ENCODE data around the gene RGPD6.
"Not testable (repeated sequence)": the region's sequence is repeated elsewhere in the genome, so short reads cannot be mapped to it uniquely, and the experiment has no call there.

Gene RGPD6

DNA sequence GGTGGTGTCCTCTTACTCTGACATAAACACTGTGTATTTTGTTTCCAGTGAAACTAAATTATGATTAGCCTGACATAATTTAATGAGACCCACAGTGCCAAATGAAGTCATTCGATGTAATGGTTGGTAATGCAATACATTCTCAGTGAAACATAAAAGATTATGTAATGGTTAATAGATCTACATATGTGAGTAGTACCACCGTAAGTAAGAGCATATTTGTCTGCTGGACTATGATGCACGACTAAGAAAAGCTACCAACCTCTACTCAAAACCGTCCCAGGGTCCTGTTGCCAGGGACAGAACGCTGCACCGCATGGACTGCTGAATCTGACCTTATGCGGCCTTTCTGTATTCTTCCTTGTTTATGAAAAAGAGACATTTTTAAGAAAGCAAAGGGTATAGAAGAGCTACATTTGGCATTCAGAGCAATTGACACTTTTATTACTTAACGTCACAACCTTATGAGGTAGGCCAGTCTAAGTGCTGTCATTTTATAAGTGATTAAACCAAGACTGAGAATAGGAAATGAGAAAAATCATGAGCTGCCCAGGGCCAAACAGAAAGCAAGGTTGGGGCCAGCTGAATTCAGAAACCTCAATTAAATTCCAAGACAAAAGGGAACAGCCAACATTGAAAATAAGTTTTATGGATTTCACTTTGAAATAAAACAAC lies 27.0 kb upstream of the RGPD6 start:
- not testable (repeated sequence) for H3K79me2 ChIP-seq (ENCODE audit: control insufficient read depth, low read length); H3K4me1 ChIP-seq (ENCODE audit: control insufficient read depth, low read length); H3F3A ChIP-seq (ENCODE audit: control insufficient read depth, insufficient read depth); H3K9me3 ChIP-seq (ENCODE audit: control insufficient read depth, insufficient read depth, low read length); H3K9me2 ChIP-seq (replicated peaks; ENCODE audit: control insufficient read depth, low read length); H3K36me3 ChIP-seq (ENCODE audit: control insufficient read depth, low read length); H3K27me3 ChIP-seq (ENCODE audit: control insufficient read depth, low read length); H3K27ac ChIP-seq (ENCODE audit: low read depth, low read length); H4K20me1 ChIP-seq (ENCODE audit: control insufficient read depth, insufficient read depth, low read depth, low read length); H3K4me2 ChIP-seq (ENCODE audit: low read length); H3K4me3 ChIP-seq (ENCODE audit: low read length)

- not testable (repeated sequence) for H3K27me3 ChIP-seq (ENCODE audit: control insufficient read depth, low read length); H4K20me1 ChIP-seq (ENCODE audit: control insufficient read depth, insufficient read depth, low read depth, low read length); H3K9me3 ChIP-seq (ENCODE audit: control insufficient read depth, insufficient read depth, low read length); H3F3A ChIP-seq (ENCODE audit: control insufficient read depth, insufficient read depth); H3K27ac ChIP-seq (ENCODE audit: low read depth, low read length); H3K36me3 ChIP-seq (ENCODE audit: control insufficient read depth, low read length); H3K9me2 ChIP-seq (replicated peaks; ENCODE audit: control insufficient read depth, low read length); H3K4me2 ChIP-seq (ENCODE audit: low read length); H3K4me3 ChIP-seq (ENCODE audit: low read length); H3K4me1 ChIP-seq (ENCODE audit: control insufficient read depth, low read length); H3K79me2 ChIP-seq (ENCODE audit: control insufficient read depth, low read length)
These were observed 25.1 kb upstream of the RGPD6 start for GRCh38 chr2:110602139-110602538.

DNA sequence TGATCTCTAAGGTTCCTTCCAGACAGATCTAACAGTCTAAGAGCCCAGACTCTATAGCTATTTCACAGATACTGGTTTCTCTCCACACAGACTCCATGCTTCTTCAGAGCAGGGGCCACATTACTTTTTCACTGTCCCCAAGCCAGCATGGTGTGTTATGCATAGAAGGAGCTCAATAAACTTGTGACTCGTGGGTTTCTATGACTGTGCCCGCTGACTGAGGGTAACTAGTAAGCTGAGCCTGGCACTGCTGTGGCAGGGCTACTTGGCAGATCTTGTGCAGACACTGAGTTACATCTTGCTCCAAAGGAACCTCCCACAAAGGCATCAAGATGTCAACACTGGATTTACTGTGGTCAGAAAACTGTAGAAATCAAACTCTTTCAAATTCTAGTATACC lies 15.0 kb upstream of the RGPD6 start:
- H3K9me3 ChIP-seq (ENCODE audit: control insufficient read depth, insufficient read depth, low read length); H3K4me1 ChIP-seq (ENCODE audit: control insufficient read depth, low read length); H3K9me2 ChIP-seq (replicated peaks; ENCODE audit: control insufficient read depth, low read length); H3K27me3 ChIP-seq (ENCODE audit: control insufficient read depth, low read length); H3K27ac ChIP-seq (ENCODE audit: low read depth, low read length); H3K4me2 ChIP-seq (ENCODE audit: low read length); H3K36me3 ChIP-seq (ENCODE audit: control insufficient read depth, low read length); H3F3A ChIP-seq (ENCODE audit: control insufficient read depth, insufficient read depth); H4K20me1 ChIP-seq (ENCODE audit: control insufficient read depth, insufficient read depth, low read depth, low read length); H3K79me2 ChIP-seq (ENCODE audit: control insufficient read depth, low read length); H3K4me3 ChIP-seq (ENCODE audit: low read length): not testable (repeated sequence)

- not testable (repeated sequence) for H3K27me3 ChIP-seq (ENCODE audit: control insufficient read depth, low read length); H3K9me2 ChIP-seq (replicated peaks; ENCODE audit: control insufficient read depth, low read length); H3K27ac ChIP-seq (ENCODE audit: low read depth, low read length); H3K36me3 ChIP-seq (ENCODE audit: control insufficient read depth, low read length); H3K79me2 ChIP-seq (ENCODE audit: control insufficient read depth, low read length); H3K9me3 ChIP-seq (ENCODE audit: control insufficient read depth, insufficient read depth, low read length); H3K4me1 ChIP-seq (ENCODE audit: control insufficient read depth, low read length); H3K4me2 ChIP-seq (ENCODE audit: low read length); H3K4me3 ChIP-seq (ENCODE audit: low read length); H3F3A ChIP-seq (ENCODE audit: control insufficient read depth, insufficient read depth); H4K20me1 ChIP-seq (ENCODE audit: control insufficient read depth, insufficient read depth, low read depth, low read length)
These were observed 12.8 kb upstream of the RGPD6 start for GRCh38 chr2:110589677-110590330.

GRCh38 chr2:110588520-110588919 lies 11.5 kb upstream of the RGPD6 start:
- not testable (repeated sequence) for H3K27ac ChIP-seq (ENCODE audit: low read depth, low read length); H3K27me3 ChIP-seq (ENCODE audit: control insufficient read depth, low read length); H3K4me1 ChIP-seq (ENCODE audit: control insufficient read depth, low read length); H3K4me2 ChIP-seq (ENCODE audit: low read length); H3K79me2 ChIP-seq (ENCODE audit: control insufficient read depth, low read length); H3K36me3 ChIP-seq (ENCODE audit: control insufficient read depth, low read length); H4K20me1 ChIP-seq (ENCODE audit: control insufficient read depth, insufficient read depth, low read depth, low read length); H3K4me3 ChIP-seq (ENCODE audit: low read length); H3K9me3 ChIP-seq (ENCODE audit: control insufficient read depth, insufficient read depth, low read length); H3K9me2 ChIP-seq (replicated peaks; ENCODE audit: control insufficient read depth, low read length); H3F3A ChIP-seq (ENCODE audit: control insufficient read depth, insufficient read depth)

GRCh38 chr2:110579216-110579965 lies 2.4 kb upstream of the RGPD6 start:
- not testable (repeated sequence) for H3K4me3 ChIP-seq (ENCODE audit: low read length); H3K79me2 ChIP-seq (ENCODE audit: control insufficient read depth, low read length); H3F3A ChIP-seq (ENCODE audit: control insufficient read depth, insufficient read depth); H3K27ac ChIP-seq (ENCODE audit: low read depth, low read length); H4K20me1 ChIP-seq (ENCODE audit: control insufficient read depth, insufficient read depth, low read depth, low read length); H3K36me3 ChIP-seq (ENCODE audit: control insufficient read depth, low read length); H3K27me3 ChIP-seq (ENCODE audit: control insufficient read depth, low read length); H3K9me3 ChIP-seq (ENCODE audit: control insufficient read depth, insufficient read depth, low read length); H3K9me2 ChIP-seq (replicated peaks; ENCODE audit: control insufficient read depth, low read length); H3K4me1 ChIP-seq (ENCODE audit: control insufficient read depth, low read length); H3K4me2 ChIP-seq (ENCODE audit: low read length)

- not testable (repeated sequence) for H3K9me2 ChIP-seq (replicated peaks; ENCODE audit: control insufficient read depth, low read length); H3K79me2 ChIP-seq (ENCODE audit: control insufficient read depth, low read length); H4K20me1 ChIP-seq (ENCODE audit: control insufficient read depth, insufficient read depth, low read depth, low read length); H3K27me3 ChIP-seq (ENCODE audit: control insufficient read depth, low read length); H3K9me3 ChIP-seq (ENCODE audit: control insufficient read depth, insufficient read depth, low read length); H3K27ac ChIP-seq (ENCODE audit: low read depth, low read length); H3K4me3 ChIP-seq (ENCODE audit: low read length); H3K36me3 ChIP-seq (ENCODE audit: control insufficient read depth, low read length); H3F3A ChIP-seq (ENCODE audit: control insufficient read depth, insufficient read depth); H3K4me1 ChIP-seq (ENCODE audit: control insufficient read depth, low read length); H3K4me2 ChIP-seq (ENCODE audit: low read length)
These were observed 1.4 kb upstream of the RGPD6 start for GRCh38 chr2:110578429-110578828.

DNA sequence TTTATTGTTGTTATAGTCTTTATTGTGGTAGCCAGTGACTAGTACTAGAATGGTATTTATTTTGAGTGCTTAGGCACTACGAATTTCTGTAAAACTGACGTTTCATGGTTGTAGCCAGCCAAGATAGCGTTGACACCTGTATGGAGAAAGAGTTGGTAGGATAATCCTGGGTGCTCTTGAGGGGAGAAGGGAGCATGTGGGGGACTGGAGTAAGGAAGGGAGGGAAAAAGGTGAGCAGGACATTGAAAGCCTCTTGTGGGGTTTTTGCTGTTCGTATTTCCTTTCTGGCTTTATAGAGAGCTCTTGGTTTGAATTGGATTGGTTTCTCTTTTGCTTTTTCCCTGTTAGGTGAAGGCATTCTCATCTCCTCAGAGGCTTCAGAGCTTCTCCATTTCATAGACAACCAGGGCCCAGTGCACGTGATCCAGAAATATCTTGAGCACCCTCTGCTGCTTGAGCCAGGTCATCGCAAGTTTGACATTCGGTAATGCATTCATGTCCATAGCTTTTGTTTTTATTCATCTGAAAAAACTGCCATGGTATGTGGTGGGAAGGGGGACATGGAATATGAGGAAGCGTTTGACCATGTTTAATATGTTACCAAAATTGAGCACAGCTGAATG lies 77.2 kb downstream of the RGPD6 start:
- not testable (repeated sequence) for H3K4me2 ChIP-seq (ENCODE audit: low read length); H3K36me3 ChIP-seq (ENCODE audit: control insufficient read depth, low read length); H3K79me2 ChIP-seq (ENCODE audit: control insufficient read depth, low read length); H4K20me1 ChIP-seq (ENCODE audit: control insufficient read depth, insufficient read depth, low read depth, low read length); H3K9me3 ChIP-seq (ENCODE audit: control insufficient read depth, insufficient read depth, low read length); H3F3A ChIP-seq (ENCODE audit: control insufficient read depth, insufficient read depth); H3K9me2 ChIP-seq (replicated peaks; ENCODE audit: control insufficient read depth, low read length); H3K27me3 ChIP-seq (ENCODE audit: control insufficient read depth, low read length); H3K4me3 ChIP-seq (ENCODE audit: low read length); H3K27ac ChIP-seq (ENCODE audit: low read depth, low read length); H3K4me1 ChIP-seq (ENCODE audit: control insufficient read depth, low read length)

All from DOHH2 (cell line).